Dermis blood vessel endothelial cell (primary cell): ENCODE data around the gene LIN7B. TPM values are rescaled to one million over a fixed set of nuclear protein-coding genes. Genes with fewer than 3 reads are reported as not detected.

Experiments
- total RNA-seq: library from RNA; depleted of rRNA; stranded (reverse); fragments of >200 nt; gene quantifications from 2 replicates; pipeline ENCODE4 v1.2.3, GENCODE V29; 2014

The LIN7B gene
- total RNA-seq, 1 donor from 2014 or later, result 0.68 TPM

Other genes with a start within 250 kb of the LIN7B start
- gene PLEKHA4, start 245.8 kb upstream of the LIN7B start, total RNA-seq, result 2.6 and 6.5 TPM in 2 replicates
- 39.2 and 59.6 TPM in 2 replicates for gene PPP1R15A, start 241.9 kb upstream of the LIN7B start, total RNA-seq
- 0.34 TPM in 1 of 2 replicates, not detected in the other for gene TULP2, start 215.6 kb upstream of the LIN7B start, total RNA-seq
- gene NUCB1, start 214.1 kb upstream of the LIN7B start, total RNA-seq, result 167 and 333 TPM in 2 replicates
- gene DHDH, start 180.7 kb upstream of the LIN7B start, total RNA-seq, result not detected in 2 replicates
- gene BAX, start 159.5 kb upstream of the LIN7B start, total RNA-seq, result 96.8 and 134 TPM in 2 replicates
- 1,252 and 1,399 TPM in 2 replicates for gene FTL, start 149.1 kb upstream of the LIN7B start, total RNA-seq
- gene GYS1, start 121.1 kb upstream of the LIN7B start, total RNA-seq, result 14.8 and 28.8 TPM in 2 replicates
- gene RUVBL2, start 120.5 kb upstream of the LIN7B start, total RNA-seq, result 172 and 278 TPM in 2 replicates
- not detected in 2 replicates for gene LHB, start 97.3 kb upstream of the LIN7B start, total RNA-seq
- not detected in 2 replicates for gene CGB3, start 90.0 kb upstream of the LIN7B start, total RNA-seq
- not detected in 2 replicates for gene CGB2, start 82.5 kb upstream of the LIN7B start, total RNA-seq
- not detected in 2 replicates for gene CGB1, start 77.5 kb upstream of the LIN7B start, total RNA-seq
- not detected in 2 replicates for gene CGB5, start 70.5 kb upstream of the LIN7B start, total RNA-seq
- gene CGB8, start 65.3 kb upstream of the LIN7B start, total RNA-seq, result not detected in 2 replicates
- not detected in 2 replicates for gene CGB7, start 56.6 kb upstream of the LIN7B start, total RNA-seq
- gene NTF4, start 49.6 kb upstream of the LIN7B start, total RNA-seq, result not detected in 2 replicates
- gene KCNA7, start 41.7 kb upstream of the LIN7B start, total RNA-seq, result not detected in 2 replicates
- 142 and 166 TPM in 2 replicates for gene SNRNP70, start 28.9 kb upstream of the LIN7B start, total RNA-seq
- gene C19orf73, start 4.8 kb downstream of the LIN7B start, total RNA-seq, result 0.65 and 1.4 TPM in 2 replicates
- 4.0 and 12.9 TPM in 2 replicates for gene PPFIA3, start 5.2 kb downstream of the LIN7B start, total RNA-seq
- not detected in 2 replicates for gene HRC, start 41.0 kb downstream of the LIN7B start, total RNA-seq
- gene TRPM4, start 43.4 kb downstream of the LIN7B start, total RNA-seq, result 20.9 and 25.7 TPM in 2 replicates
- 0.28 and 1.0 TPM in 2 replicates for gene SLC6A16, start 210.8 kb downstream of the LIN7B start, total RNA-seq
- not detected in 2 replicates for gene CD37, start 221.0 kb downstream of the LIN7B start, total RNA-seq
- gene TEAD2, start 248.0 kb downstream of the LIN7B start, total RNA-seq, result 74.7 and 101 TPM in 2 replicates
- 0.33 TPM in 1 of 2 replicates, not detected in the other for gene DKKL1, start 249.5 kb downstream of the LIN7B start, total RNA-seq